Activated CD8-positive, alpha-beta T cell treated with anti-CD3 and anti-CD28 coated beads for 36 hours (primary cell): Measurements from ENCODE around the gene GLTP. TPM values are rescaled to one million over a fixed set of nuclear protein-coding genes. Genes with fewer than 3 reads are reported as not detected.

ENCODE experiments used
- ATAC-seq: fragments of 200-7000 bp; cut with Tn5 transposase; one replicate; pipeline ENCODE4 v1.10.0; 2021; ENCODE audit warnings: mild to moderate bottlenecking, moderate library complexity
- CTCF ChIA-PET: fragments of 350-600 bp; sonication (Branson Sonifier 250); formaldehyde crosslinking; loops from one replicate; lab custom pipeline; 2021; ENCODE audit warnings: antibody characterized with exemption; lab: Charles Lee
- POLR2A ChIA-PET: fragments of 350-600 bp; sonication (Branson Sonifier 250); formaldehyde crosslinking; loops from one replicate; lab custom pipeline; 2021; ENCODE audit warnings: antibody characterized with exemption; lab: Charles Lee
- DNase-seq: peaks from one replicate; pipeline ENCODE4 v3.0.0-alpha.2; 2020
- H3K27ac Mint-ChIP-seq: one replicate; pipeline ENCODE4 v1.8.0; 2021; ENCODE audit warnings: mild to moderate bottlenecking, mixed read lengths
- H3K27me3 Mint-ChIP-seq: one replicate; pipeline ENCODE4 v1.8.0; 2021; ENCODE audit warnings: mixed read lengths
- H3K36me3 Mint-ChIP-seq: one replicate; pipeline ENCODE4 v1.8.0; 2021; ENCODE audit warnings: low read depth, mixed read lengths
- H3K4me1 Mint-ChIP-seq: one replicate; pipeline ENCODE4 v1.8.0; 2021; ENCODE audit warnings: low read depth, mixed read lengths
- H3K4me3 Mint-ChIP-seq: one replicate; pipeline ENCODE4 v1.8.0; 2021; ENCODE audit warnings: mild to moderate bottlenecking, moderate library complexity, mixed read lengths
- H3K9me3 Mint-ChIP-seq: one replicate; pipeline ENCODE4 v1.8.0; 2021; ENCODE audit warnings: mixed read lengths
- intact Hi-C: fragments of 100-400 bp; cut with micrococcal nuclease; formaldehyde crosslinking; loops from one replicate; pipeline ENCODE4 v1.10.0; 2022
- total RNA-seq, 2 experiments: library from RNA; stranded (reverse); gene quantifications; one replicate each; pipeline ENCODE4 v1.2.3, GENCODE V29; 2021
- TF ChIP-seq, protein P1 (sequence below): fragments of 200-600 bp; IDR thresholded peaks from one replicate; pipeline ENCODE4 v1.8.0; 2022; ENCODE audit warnings: antibody characterized with exemption, mild to moderate bottlenecking

Gene GLTP
- total RNA-seq, 2 experiments from 2014 or later: 19.9 to 21.2 TPM

DNA sequence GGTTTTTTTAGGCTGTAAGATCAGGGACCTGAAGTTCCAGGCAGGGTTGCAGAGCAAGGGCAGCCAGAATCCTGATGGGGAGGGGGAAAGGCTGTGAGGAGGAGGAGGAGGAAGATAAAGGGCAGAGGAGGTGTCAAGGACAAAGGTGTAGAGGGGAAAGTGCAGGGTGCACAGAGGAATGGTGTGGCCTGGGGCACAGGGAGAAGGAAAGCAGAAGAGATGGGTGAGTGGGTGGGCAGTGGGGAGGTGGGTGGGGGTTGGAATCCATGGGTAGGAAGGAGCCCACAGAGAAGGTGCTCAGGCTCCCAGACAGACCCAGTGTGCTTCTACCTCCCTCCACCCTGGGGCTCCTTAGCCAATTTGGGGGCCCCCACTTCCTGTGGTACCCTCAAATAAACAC, 58.4 kb downstream of the GLTP start:
- CTCF ChIA-PET: no interaction called here

DNA sequence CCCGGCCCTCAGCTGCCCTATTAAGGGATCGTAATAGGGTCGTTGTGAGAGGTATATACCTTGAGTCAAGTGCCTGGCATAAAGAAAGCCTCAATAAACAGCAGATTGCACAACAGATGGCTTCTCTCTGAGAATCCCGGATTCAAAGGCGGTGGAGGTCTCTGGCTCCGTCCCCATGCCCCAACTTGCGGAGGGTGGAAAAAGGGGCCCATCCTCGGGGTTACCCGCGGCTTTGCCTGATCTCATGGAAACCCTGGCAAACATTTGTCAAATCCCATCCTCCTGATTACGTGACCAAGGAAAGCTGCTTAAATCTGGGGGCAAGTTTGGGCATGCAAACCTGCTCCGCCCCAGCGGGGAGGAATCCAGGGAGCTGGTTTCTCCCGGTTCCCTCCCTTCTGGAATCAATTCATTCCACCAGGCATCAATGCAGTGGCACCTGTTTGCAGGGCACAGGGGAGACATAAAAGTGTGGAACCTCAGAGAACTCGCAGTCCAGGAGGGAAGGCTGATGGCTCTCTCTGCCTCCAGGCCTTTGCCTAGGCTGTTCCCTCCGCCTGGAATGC, 59.4 kb downstream of the GLTP start:
- H3K4me1 Mint-ChIP-seq: no peaks in the 10 kb centered on the region
- H3K36me3 Mint-ChIP-seq: no peaks in the 10 kb centered on the region
- H3K27ac Mint-ChIP-seq: no peak overlapping the region
- ChIA-PET POLR2A (no interaction called here), CTCF (no interaction called here)
- TF ChIP-seq, protein P1, sequence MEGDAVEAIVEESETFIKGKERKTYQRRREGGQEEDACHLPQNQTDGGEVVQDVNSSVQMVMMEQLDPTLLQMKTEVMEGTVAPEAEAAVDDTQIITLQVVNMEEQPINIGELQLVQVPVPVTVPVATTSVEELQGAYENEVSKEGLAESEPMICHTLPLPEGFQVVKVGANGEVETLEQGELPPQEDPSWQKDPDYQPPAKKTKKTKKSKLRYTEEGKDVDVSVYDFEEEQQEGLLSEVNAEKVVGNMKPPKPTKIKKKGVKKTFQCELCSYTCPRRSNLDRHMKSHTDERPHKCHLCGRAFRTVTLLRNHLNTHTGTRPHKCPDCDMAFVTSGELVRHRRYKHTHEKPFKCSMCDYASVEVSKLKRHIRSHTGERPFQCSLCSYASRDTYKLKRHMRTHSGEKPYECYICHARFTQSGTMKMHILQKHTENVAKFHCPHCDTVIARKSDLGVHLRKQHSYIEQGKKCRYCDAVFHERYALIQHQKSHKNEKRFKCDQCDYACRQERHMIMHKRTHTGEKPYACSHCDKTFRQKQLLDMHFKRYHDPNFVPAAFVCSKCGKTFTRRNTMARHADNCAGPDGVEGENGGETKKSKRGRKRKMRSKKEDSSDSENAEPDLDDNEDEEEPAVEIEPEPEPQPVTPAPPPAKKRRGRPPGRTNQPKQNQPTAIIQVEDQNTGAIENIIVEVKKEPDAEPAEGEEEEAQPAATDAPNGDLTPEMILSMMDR: no peak
- no peak overlapping the region for H3K4me3 Mint-ChIP-seq
- no peaks in the 10 kb centered on the region for H3K9me3 Mint-ChIP-seq
- DNase-seq (no peak), ATAC-seq (no peak)
- intact Hi-C loops: no loop called here
- H3K27me3 Mint-ChIP-seq: peaks cover 1% of the 10 kb centered on the region

More for the DNA sequence above, 58.4 kb downstream of the GLTP start:
- intact Hi-C loops: no loop called here
- ATAC-seq (no peak), DNase-seq (no peak)
- TF ChIP-seq, protein P1: no peak
- no peaks in the 10 kb centered on the region for H3K9me3 Mint-ChIP-seq
- H3K27ac Mint-ChIP-seq: no peak overlapping the region
- no peaks in the 10 kb centered on the region for H3K4me1 Mint-ChIP-seq
- H3K4me3 Mint-ChIP-seq: no peak overlapping the region
- H3K36me3 Mint-ChIP-seq: no peaks in the 10 kb centered on the region
- peaks cover 1% of the 10 kb centered on the region for H3K27me3 Mint-ChIP-seq
- POLR2A ChIA-PET: no interaction called here

- POLR2A ChIA-PET: no interaction called here
- Mint-ChIP-seq H3K27ac (no peak overlapping the region), H3K4me1 (no peaks in the 10 kb centered on the region), H3K4me3 (no peak overlapping the region), H3K36me3 (no peaks in the 10 kb centered on the region), H3K9me3 (no peaks in the 10 kb centered on the region), H3K27me3 (peaks cover 1% of the 10 kb centered on the region)
- TF ChIP-seq, protein P1: no peak
- CTCF ChIA-PET: interaction anchor here (1.1 kb wide), 1 partner anchor 27 kb away, joined by 3 read pairs; no protein-coding TSS in a partner anchor
- DNase-seq: no peak
- ATAC-seq: no peak
- intact Hi-C loops: no loop called here
Measured at GRCh38 chr12:109818905-109819500, 61.3 kb downstream of the GLTP start.

DNA sequence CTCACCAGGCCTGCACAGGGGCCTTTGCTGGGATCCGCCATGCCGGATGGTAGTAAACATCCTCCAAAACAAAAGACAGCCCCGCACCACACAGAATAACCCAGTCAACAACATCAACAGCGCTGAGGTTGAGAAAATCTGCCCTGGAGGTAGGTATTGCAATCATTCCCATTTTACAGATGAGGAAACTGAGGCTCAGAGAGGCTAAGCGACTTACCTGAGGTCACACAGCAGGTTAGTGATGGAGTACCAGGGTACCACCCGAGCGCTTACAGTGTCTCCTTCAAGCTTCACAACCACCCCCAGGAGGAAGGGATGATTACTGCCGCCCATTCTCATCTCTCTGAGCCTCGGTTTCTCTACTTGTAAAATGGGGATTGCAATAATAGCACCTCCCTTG, 62.1 kb downstream of the GLTP start:
- CTCF ChIA-PET: interaction anchor here (1.1 kb wide), 1 partner anchor 27 kb away, joined by 3 read pairs; no protein-coding TSS in a partner anchor
- DNase-seq: no peak

More for the DNA sequence above, 62.1 kb downstream of the GLTP start:
- TF ChIP-seq, protein P1: no peak
- H3K27ac Mint-ChIP-seq: no peak overlapping the region
- no peak for ATAC-seq
- H3K36me3 Mint-ChIP-seq: no peaks in the 10 kb centered on the region
- peaks cover 1% of the 10 kb centered on the region for H3K27me3 Mint-ChIP-seq
- H3K4me1 Mint-ChIP-seq: no peaks in the 10 kb centered on the region
- H3K4me3 Mint-ChIP-seq: no peak overlapping the region
- POLR2A ChIA-PET: no interaction called here
- intact Hi-C loops: no loop called here
- no peaks in the 10 kb centered on the region for H3K9me3 Mint-ChIP-seq
